ENCODE results near the gene CIB4. TPM values are rescaled to one million over a fixed set of nuclear protein-coding genes. Genes with fewer than 3 reads are reported as not detected.

The CIB4 gene
- total RNA-seq, 1 experiment from 2014 or later = not detected

DNA sequence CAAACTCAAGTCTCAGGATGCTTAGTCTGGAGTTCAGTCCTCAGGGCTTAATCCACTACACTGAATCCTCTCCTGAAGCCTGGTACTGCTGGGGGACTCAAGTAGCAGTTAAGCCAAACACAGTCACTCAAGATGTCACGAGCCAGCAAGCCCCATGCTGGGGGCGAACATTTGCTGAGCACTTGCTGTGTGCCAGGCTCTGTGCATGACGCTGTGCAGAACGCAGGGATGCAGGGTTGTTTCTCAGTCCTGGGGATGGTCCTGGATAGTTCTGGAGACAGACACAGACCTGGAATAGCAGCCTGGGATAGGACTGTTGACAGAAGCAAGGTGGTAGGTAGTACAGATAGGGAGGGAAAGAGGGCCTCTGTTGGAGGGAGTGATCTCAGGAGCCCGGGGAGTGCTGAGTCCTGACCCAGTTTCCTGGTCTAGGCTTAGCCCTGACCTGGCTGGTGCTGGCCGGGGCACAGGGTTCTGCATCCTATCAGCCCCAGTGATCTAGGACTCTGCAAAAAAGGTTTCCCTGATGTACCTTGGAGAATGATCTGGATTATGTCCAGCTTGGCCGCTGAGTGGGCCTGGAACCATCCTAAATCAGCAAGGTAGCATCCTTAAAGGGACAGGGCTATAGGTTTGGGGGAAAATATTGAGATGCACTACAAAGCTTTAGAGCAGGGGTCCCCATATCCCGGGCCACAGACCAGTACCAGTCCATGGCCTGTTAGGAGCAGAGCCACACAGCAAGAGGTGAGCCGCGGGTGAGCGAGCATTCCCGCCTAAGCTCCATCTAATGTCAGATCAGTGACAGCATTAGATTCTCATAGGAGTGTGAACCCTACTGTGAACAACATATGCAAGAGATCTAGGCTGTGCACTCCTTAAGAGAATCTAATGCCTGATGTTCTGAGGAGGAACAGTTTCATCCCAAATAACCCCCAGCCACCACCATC, 108.6 kb downstream of the CIB4 start:
- Histone ChIP-seq H3K9ac (ENCODE audit: low read length) (no peak overlapping the region), H3K4me2 (ENCODE audit: low read depth, low read length, poor library complexity, severe bottlenecking) (no peak overlapping the region), H3K27ac (ENCODE audit: low read length) (no peak overlapping the region), H3K79me2 (ENCODE audit: low read length) (no peaks in the 10 kb centered on the region), H2AFZ (ENCODE audit: low read length) (no peak overlapping the region), H3K9me3 (ENCODE audit: low read length) (no peaks in the 10 kb centered on the region), H3K4me1 (ENCODE audit: low read length) (peaks cover 8% of the 10 kb centered on the region), H4K20me1 (ENCODE audit: insufficient read depth, low read depth, low read length) (no peaks in the 10 kb centered on the region), H3K36me3 (ENCODE audit: insufficient read depth, low read length) (no peaks in the 10 kb centered on the region), H3K4me3 (ENCODE audit: low read length) (no peak overlapping the region), H3K9me2 (replicated peaks; ENCODE audit: insufficient read depth, low read length) (no peaks in the 10 kb centered on the region), H3K27me3 (ENCODE audit: low read length) (no peaks in the 10 kb centered on the region)
- no peak for DNase-seq

Small RNAs within 50 kb of the gene (small RNA-seq; reads per million reads assigned to genes)
- not detected for gene AC015977.1

Other genes with a start within 250 kb of the CIB4 start
- gene DRC1, start 239.4 kb downstream of the CIB4 start, total RNA-seq (2014; rRNA removed; shearing (Covaris generic); ENCODE audit: low replicate concordance) = not detected in 2 replicates
- 0.04 and 0.07 TPM in 2 replicates for gene OTOF, start 163.2 kb downstream of the CIB4 start, total RNA-seq (2014; rRNA removed; shearing (Covaris generic); ENCODE audit: low replicate concordance)
- gene KCNK3, start 51.4 kb upstream of the CIB4 start, total RNA-seq (2014; rRNA removed; shearing (Covaris generic); ENCODE audit: low replicate concordance) = not detected in 2 replicates
- gene SLC35F6, start 122.9 kb upstream of the CIB4 start, total RNA-seq (2014; rRNA removed; shearing (Covaris generic); ENCODE audit: low replicate concordance) = 13.8 and 13.9 TPM in 2 replicates
- 10.0 and 21.1 TPM in 2 replicates for gene CENPA, start 144.7 kb upstream of the CIB4 start, total RNA-seq (2014; rRNA removed; shearing (Covaris generic); ENCODE audit: low replicate concordance)
- not detected in 2 replicates for gene DPYSL5, start 206.8 kb upstream of the CIB4 start, total RNA-seq (2014; rRNA removed; shearing (Covaris generic); ENCODE audit: low replicate concordance)

Measured in Karpas-422 (cell line).